Fibroblast of lung (primary cell): Measurements from ENCODE around the gene NRIP1.

Experiments used
- EZH2 ChIP-seq: IDR thresholded peaks from 2 replicates; pipeline ENCODE4 v1.5.1; 2012; ENCODE audit warnings: low read length, control low read depth, mild to moderate bottlenecking; ENCODE audit errors: missing control alignments
- TF ChIP-seq, protein P1 (sequence below), 2 donors: IDR thresholded peaks in 1 of 2; conservative IDR thresholded peaks in 1 of 2; 1 replicate in 1 of 2; 2 replicates in 1 of 2; pipeline ENCODE4 v1.5.1; 2011 to 2012; ENCODE audit warnings: low read length in 2 of 2, control low read depth in 1 of 2, inconsistent platforms in 1 of 2, low read depth in 1 of 2, mild to moderate bottlenecking in 1 of 2

DNA sequence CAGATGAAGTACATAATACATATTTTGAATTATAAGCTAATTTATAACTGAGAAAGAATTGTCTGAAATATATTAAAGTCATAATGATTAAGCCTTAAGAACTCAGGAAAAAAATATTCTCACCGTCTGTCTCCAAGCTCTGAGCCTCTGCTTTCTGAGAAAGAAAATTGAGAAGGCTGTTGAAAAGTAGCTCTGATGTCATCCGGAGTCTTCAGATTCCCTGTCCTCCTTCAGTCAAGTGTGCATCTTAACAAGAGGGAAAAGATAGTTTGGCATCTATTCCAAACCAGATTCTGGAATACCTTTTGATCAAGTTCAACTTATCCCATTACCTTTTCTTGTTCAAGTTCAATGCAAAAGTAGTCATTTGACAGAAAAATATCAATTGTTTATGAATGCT lies 50.6 kb downstream of the NRIP1 start:
- TF ChIP-seq, protein P1, sequence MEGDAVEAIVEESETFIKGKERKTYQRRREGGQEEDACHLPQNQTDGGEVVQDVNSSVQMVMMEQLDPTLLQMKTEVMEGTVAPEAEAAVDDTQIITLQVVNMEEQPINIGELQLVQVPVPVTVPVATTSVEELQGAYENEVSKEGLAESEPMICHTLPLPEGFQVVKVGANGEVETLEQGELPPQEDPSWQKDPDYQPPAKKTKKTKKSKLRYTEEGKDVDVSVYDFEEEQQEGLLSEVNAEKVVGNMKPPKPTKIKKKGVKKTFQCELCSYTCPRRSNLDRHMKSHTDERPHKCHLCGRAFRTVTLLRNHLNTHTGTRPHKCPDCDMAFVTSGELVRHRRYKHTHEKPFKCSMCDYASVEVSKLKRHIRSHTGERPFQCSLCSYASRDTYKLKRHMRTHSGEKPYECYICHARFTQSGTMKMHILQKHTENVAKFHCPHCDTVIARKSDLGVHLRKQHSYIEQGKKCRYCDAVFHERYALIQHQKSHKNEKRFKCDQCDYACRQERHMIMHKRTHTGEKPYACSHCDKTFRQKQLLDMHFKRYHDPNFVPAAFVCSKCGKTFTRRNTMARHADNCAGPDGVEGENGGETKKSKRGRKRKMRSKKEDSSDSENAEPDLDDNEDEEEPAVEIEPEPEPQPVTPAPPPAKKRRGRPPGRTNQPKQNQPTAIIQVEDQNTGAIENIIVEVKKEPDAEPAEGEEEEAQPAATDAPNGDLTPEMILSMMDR (conservative IDR thresholded peaks at IDR 0.05 in 1 of 2, IDR thresholded peaks at IDR 0.05 in 1 of 2; ENCODE audit: low read depth in 1 of 2, low read length in 2 of 2): no peak
- no peak for TF ChIP-seq EZH2
